ENCODE data around the gene TNP1. TPM values are rescaled to one million over a fixed set of nuclear protein-coding genes. Genes with fewer than 3 reads are reported as not detected.

Gene TNP1
- not detected for total RNA-seq

- ATAC-seq (ENCODE audit: low FRiP score in 2 of 2) (no peak), DNase-seq (no peak)
- no peaks in the 10 kb centered on the region for H3K27me3 ChIP-seq
- no peaks in the 10 kb centered on the region for H3K36me3 ChIP-seq
- no peaks in the 10 kb centered on the region for H3K4me1 ChIP-seq
- TF ChIP-seq POLR2A (IDR thresholded peaks at IDR 0.05) (no peak), EP300 (IDR thresholded peaks at IDR 0.05) (no peak), POLR2AphosphoS5 (IDR thresholded peaks at IDR 0.05) (no peak)
- TF ChIP-seq, protein P1, sequence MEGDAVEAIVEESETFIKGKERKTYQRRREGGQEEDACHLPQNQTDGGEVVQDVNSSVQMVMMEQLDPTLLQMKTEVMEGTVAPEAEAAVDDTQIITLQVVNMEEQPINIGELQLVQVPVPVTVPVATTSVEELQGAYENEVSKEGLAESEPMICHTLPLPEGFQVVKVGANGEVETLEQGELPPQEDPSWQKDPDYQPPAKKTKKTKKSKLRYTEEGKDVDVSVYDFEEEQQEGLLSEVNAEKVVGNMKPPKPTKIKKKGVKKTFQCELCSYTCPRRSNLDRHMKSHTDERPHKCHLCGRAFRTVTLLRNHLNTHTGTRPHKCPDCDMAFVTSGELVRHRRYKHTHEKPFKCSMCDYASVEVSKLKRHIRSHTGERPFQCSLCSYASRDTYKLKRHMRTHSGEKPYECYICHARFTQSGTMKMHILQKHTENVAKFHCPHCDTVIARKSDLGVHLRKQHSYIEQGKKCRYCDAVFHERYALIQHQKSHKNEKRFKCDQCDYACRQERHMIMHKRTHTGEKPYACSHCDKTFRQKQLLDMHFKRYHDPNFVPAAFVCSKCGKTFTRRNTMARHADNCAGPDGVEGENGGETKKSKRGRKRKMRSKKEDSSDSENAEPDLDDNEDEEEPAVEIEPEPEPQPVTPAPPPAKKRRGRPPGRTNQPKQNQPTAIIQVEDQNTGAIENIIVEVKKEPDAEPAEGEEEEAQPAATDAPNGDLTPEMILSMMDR (IDR thresholded peaks at IDR 0.05), result no peak
- no peak within 1 kb of the TSS for H3K4me3 ChIP-seq
- H3K9me3 ChIP-seq, result no peaks in the 10 kb centered on the region
- H3K27ac ChIP-seq, result no peak within 1 kb of the TSS
- 80 to 92% methylated on average over 6 of the region's 6 CpGs for WGBS, 2 donors
These were observed at the start of gene TNP1 for GRCh38 chr2:216859944-216860343. Gene TNP1, minus strand, starts transcription at chr2:216860064. Its CDS starts 30 bp downstream, at chr2:216860034.

DNA sequence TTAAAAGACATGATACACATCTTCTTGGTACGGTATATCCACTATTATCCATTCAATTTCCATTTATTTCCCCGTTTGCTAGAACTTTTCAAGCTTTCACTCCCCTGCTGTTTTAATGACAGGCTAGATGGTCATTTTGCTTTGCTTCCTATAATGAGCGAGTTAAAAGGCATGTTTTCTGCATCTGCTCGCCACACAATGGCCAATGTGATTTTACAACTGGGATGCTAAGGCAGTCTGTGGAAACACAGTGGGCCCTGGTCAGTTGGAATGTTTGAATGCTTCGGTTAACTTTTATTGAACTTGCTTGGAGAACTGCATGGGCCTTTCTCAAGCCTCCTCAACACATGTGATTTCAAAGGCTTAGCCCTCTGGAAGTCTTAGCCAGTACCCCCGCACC lies 48.4 kb upstream of the TNP1 start:
- TF ChIP-seq POLR2A (IDR thresholded peaks at IDR 0.05), result no peak
- no peak for TF ChIP-seq EP300 (IDR thresholded peaks at IDR 0.05)
- TF ChIP-seq POLR2AphosphoS5 (IDR thresholded peaks at IDR 0.05), result no peak
- TF ChIP-seq, protein P1 (IDR thresholded peaks at IDR 0.05), result no peak
- WGBS, 2 donors, result 94 to 95% methylated on average over 6 of the region's 6 CpGs

DNA sequence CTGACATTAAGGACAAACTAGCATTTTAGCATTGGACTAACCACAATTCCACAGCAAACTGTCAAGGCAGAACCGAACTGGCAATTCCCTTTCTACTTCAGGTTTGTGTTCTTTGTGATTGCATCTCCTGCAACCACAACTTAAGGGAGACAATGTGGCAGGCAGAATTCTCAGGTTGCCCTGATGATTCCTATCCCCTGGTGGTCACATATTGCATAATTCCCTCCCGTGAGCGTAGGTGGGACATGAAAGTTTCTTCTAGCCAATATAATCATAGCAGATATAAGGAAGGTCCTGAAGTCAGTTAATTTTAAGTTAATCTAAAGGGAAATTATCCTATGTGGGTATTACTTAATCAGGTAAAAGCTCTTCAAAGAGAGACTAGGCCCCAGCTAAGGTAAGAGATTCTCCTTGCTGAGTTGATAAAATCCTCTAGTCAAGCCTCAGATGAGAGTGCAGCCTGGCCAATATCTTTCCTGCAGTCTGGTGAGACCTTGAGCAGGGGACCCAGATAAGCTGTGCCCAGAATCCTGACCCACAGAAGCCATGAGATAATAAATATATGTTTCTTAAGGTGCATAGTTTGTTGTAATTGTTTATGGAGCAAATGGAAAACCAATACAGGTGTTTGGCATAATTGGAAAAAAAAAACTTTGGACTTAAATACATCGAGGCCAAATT lies 45.9 kb upstream of the TNP1 start:
- H3K27ac ChIP-seq, result no peak overlapping the region
- peaks cover 0 to 23% (median 8%) of the 10 kb centered on the region in 4 donors for H3K9me3 ChIP-seq
- no peaks in the 10 kb centered on the region for H3K4me1 ChIP-seq
- TF ChIP-seq, protein P1 (IDR thresholded peaks at IDR 0.05), result no peak
- TF ChIP-seq POLR2A (IDR thresholded peaks at IDR 0.05) (no peak), EP300 (IDR thresholded peaks at IDR 0.05) (no peak), POLR2AphosphoS5 (IDR thresholded peaks at IDR 0.05) (no peak)
- WGBS, 2 donors, result 81 to 91% methylated on average over 4 of the region's 4 CpGs
- no peak overlapping the region for H3K4me3 ChIP-seq
- ATAC-seq (ENCODE audit: low FRiP score in 2 of 2) (no peak), DNase-seq (no peak)
- H3K27me3 ChIP-seq, result no peaks in the 10 kb centered on the region
- H3K36me3 ChIP-seq, result no peaks in the 10 kb centered on the region

More for the DNA sequence above, 48.4 kb upstream of the TNP1 start:
- Histone ChIP-seq H3K4me1 (no peaks in the 10 kb centered on the region), H3K9me3 (peaks cover 0 to 8% (median 4%) of the 10 kb centered on the region in 4 donors), H3K36me3 (no peaks in the 10 kb centered on the region), H3K4me3 (no peak overlapping the region), H3K27ac (no peak overlapping the region), H3K27me3 (no peaks in the 10 kb centered on the region)
- DNase-seq (no peak), ATAC-seq (ENCODE audit: low FRiP score in 2 of 2) (no peak)

GRCh38 chr2:216904974-216905373 lies 45.1 kb upstream of the TNP1 start:
- 100% methylated on average over 1 of the region's 1 CpG for WGBS, 2 donors
- H3K4me1 ChIP-seq, result no peaks in the 10 kb centered on the region
- no peak overlapping the region for H3K4me3 ChIP-seq
- DNase-seq, result no peak
- no peaks in the 10 kb centered on the region for H3K36me3 ChIP-seq
- peaks cover 0 to 23% (median 8%) of the 10 kb centered on the region in 4 donors for H3K9me3 ChIP-seq
- H3K27me3 ChIP-seq, result no peaks in the 10 kb centered on the region
- no peak for ATAC-seq (ENCODE audit: low FRiP score in 2 of 2)
- no peak overlapping the region for H3K27ac ChIP-seq
- TF ChIP-seq POLR2A (IDR thresholded peaks at IDR 0.05), result no peak
- TF ChIP-seq, protein P1 (IDR thresholded peaks at IDR 0.05), result no peak
- TF ChIP-seq POLR2AphosphoS5 (IDR thresholded peaks at IDR 0.05), result no peak
- TF ChIP-seq EP300 (IDR thresholded peaks at IDR 0.05), result no peak

DNA sequence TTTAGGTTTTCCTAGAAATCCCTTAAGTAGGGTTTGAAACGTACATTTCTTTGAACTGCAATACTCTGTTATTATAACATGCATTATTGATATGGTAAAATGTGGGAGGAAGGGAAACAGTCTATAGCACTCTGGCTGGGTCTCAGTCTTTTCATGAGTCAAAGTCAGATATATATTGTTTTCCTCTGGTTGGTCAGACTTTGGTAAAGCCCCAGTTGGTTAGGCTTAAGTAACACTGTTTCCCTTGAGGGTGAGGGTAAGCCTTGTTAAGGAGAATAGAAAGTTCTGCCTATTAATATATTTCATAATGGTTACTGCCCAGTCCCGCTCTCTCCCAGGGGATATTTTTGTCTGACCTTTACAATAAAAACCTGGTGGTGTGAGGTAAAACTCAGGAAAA lies 44.7 kb upstream of the TNP1 start:
- TF ChIP-seq POLR2A (IDR thresholded peaks at IDR 0.05) (no peak), EP300 (IDR thresholded peaks at IDR 0.05) (no peak), POLR2AphosphoS5 (IDR thresholded peaks at IDR 0.05) (no peak)
- TF ChIP-seq, protein P1 (IDR thresholded peaks at IDR 0.05), result no peak
- no peaks in the 10 kb centered on the region for H3K4me1 ChIP-seq
- no peak for DNase-seq
- ATAC-seq (ENCODE audit: low FRiP score in 2 of 2), result no peak
- no peaks in the 10 kb centered on the region for H3K27me3 ChIP-seq
- 73 to 85% methylated on average over 2 of the region's 2 CpGs for WGBS, 2 donors
- H3K9me3 ChIP-seq, result peaks cover 0 to 23% (median 8%) of the 10 kb centered on the region in 4 donors
- H3K36me3 ChIP-seq, result no peaks in the 10 kb centered on the region
- H3K27ac ChIP-seq, result no peak overlapping the region
- no peak overlapping the region for H3K4me3 ChIP-seq

All from upper lobe of left lung (tissue), 6 donors.